CD4-positive, alpha-beta T cell treated with Interleukin-6 for 4 hours (primary cell): Measurements from ENCODE around the gene GNAI2.
"Not testable (repeated sequence)": the region's sequence is repeated elsewhere in the genome, so short reads cannot be mapped to it uniquely, and the experiment has no call there.

Experiments used
- DNase-seq: peaks from one replicate; pipeline ENCODE4 v3.0.0-alpha.2; 2020; ENCODE audit warnings: mixed read lengths

GNAI2 gene

DNA sequence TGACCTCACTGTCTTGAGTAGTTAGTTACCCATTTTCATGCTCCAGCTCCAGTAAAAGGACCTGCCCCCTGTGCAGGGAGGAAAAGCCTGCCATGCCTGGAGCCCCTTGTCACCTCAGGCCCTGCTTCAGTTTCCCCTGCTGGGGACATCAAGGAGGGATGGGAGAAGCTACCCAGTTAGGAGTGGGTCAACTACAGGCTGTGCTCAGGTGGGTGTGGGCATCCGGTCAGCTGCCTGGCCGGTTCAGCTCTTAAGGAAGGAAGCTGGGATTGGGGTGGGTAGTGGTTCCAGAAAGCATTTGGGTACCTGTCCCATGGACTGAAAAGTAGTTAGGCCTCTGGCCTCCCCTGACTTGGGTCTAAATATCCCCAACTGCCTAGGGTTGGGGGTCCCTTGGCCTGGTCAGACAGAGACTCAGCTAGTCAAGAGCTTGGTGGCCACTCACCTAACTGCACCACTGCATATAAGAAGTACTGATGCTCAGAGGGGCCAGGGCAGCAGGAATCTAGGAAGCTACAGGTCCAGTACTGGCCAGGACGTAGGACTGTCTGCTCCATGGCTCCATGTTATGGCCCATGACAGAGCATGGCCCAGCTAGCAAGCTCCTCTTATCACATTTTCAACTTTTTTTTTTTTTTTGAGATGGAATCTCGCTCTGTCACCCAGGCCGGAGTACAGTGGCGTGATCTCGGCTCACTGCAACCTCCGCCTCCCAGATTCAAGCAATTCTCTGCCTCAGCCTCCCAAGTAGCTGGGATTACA is 43.4 kb downstream of the GNAI2 start:
- DNase-seq = no peak

DNA sequence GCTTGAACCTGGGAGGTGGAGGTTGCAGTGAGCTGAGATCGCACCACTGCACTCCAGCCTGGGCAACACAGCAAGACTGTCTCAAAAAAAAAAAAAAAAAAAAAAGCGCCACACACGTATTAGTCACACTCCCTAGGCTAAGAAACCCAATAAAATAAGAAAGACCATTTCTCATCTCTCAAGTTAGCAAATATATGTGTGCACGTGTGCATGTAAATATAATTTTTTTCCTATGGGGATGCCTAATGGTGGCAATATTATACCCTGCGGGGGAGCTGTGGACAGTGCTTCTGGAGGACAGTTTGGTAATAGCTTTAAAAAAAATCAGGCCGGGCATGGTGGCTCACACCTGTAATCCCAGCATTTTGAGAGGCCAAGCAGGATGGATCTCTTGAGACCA is 48.1 kb downstream of the GNAI2 start:
- DNase-seq = not testable (repeated sequence)

DNA sequence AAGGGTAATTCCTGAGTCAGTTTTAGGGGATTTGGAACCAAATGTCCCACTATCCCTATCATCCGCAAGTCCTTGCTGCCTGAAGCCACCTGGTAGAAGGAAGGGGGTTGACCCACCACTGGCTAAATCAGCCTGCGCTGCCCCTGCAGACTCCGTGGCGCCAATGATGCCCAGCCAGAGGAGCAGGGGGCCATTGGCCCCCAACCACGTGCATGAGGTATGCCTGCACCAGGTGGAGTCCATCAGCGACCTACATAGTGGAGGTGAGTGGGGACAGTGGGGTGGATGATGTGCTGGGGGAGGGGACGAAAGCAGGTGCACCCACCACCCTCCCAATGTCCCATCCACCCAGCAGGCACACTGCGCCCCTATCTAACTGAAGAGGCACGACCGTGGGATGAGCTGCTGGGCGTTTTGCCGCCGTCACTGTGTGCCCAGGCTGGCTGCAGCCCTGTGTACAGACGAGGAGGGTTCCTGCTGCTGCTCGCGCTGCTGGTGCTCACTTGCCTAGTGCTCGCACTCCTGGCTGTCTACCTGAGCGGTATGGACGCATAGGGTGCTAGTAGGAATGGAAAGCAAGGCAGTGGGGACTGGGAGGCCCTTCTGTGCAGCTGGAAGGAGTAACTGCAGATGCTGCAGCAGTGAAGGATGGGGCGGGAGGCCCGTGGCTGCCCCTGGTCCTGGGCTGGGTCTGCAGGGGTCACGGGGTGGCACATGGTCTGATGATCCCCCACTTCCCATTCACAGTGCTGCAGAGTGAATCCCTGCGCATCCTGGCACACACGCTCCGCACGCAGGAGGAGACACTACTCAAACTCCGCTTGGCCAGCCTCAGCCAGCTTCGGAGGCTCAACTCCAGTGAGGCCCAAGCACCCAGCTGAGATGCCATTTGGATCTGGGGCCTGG is 50.6 kb downstream of the GNAI2 start:
- DNase-seq = no peak

DNA sequence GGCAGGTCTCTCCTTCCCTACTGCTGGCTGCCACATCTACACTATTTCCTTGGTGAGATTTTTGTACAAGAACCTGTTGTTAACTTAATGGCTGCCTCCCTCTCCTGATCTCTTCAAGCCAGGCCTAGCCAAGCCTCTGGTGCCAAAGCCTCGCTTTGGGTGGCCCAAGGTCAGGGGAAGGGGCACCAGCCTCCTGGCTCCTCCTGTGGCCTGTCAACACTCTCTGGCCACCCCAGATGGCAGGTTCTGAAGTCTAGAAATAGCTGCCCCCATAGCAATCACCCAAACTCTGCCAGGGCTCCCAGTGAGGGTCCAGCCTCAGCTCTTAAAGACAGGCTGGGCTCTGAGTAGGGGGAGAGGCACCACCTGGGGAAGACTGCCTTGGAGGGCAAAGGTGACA is 51.3 kb downstream of the GNAI2 start:
- no peak for DNase-seq

- no peak for DNase-seq
Observed at GRCh38 chr3:50288387-50289007, 52.5 kb downstream of the GNAI2 start.

DNA sequence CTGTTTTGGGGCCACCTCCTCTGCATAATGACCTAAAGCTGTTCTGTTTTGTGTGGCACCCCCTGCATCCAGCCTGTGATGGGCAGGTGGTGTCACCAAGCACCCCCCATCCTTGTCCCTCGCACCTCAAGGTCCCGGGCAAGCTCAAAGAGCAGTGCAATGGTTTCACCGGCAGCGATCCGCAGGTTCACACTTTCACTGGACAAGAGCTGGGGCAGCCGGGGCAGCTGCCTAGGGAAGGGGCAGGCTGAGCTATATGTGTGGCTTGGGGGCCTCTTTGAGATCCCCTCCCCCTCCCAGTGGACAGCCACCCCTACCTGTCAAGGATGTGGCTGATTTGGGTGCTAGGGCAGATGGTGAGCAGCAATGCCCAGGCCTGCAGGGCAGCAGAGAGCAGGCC is 53.1 kb downstream of the GNAI2 start:
- DNase-seq = no peak

DNA sequence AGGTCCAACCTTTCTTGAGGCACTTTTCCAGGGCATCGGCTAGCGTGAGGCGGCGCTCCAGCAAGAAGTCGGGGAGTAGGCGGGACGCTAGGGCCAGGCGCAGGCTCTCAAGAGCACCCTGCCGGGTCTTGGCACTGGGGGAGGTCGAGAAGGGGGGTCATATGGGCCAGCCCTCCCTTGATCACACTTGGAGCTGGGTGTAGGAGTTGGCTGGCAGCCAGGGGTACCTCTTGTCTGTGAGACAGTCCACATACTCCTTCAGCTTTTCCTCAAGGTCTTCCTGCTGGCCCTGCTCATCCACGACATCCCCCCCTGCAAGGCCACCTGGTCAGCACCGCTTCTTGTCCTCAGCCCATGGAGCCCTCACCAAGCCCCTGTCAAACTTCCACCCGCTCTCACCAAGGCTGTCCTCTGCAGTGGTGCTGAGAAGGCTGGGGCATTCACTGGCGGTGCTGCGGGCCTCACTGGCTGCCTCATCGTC is 54.2 kb downstream of the GNAI2 start:
- no peak for DNase-seq

DNA sequence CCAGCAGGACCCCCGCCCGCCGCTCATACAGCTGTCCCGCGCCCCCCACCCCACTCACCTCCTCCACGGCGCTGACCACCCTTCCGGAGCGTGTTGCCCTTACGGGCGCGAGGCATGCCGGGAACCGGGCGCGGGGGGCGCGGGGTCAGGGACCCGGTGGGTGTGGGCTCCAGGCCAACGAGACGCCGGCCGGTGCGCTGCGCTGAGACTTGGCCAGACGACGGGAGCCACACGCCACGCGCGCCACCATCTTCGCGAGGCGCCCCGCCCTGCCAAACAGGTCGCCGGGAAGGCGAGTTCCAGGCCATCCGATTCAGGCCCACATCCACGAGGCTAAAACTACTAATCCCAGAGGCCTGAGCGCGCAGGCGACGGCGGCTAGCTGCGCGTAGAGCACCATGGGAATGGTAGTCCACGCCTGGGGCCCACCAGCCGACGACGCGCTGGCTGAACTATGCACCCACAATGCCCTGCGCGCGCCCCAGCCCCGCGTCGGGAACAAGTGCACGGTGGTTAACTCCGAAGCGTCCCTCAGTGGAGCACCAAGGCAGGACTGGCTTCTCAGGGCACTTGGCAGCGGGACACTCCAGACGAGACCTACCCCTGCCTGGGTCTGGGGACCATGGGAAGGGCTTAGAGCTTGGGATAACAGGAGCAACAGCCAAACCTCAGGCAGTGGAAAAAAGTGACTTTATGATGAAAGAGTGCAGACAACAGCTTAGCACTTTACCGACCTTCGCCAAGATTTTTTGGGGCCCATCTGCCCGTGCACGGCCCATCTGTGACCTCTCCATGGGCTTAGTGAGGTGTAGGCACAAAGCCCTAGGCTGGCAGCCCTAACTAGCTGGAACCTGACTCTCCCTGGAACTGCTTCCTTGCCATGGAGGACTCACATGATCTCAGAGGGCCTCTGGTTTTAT is 56.4 kb downstream of the GNAI2 start, which contains the start of gene IFRD2:
Gene IFRD2, minus strand, starts transcription at position 271 of the 920 bp plus-strand sequence. Its CDS starts 155 bp downstream, at position 116.
- DNase-seq = peak; percentile 97

- no peak for DNase-seq
Observed at GRCh38 chr3:50293079-50293801, 57.2 kb downstream of the GNAI2 start.

- no peak for DNase-seq
Observed at GRCh38 chr3:50294089-50294488, 58.1 kb downstream of the GNAI2 start.

DNA sequence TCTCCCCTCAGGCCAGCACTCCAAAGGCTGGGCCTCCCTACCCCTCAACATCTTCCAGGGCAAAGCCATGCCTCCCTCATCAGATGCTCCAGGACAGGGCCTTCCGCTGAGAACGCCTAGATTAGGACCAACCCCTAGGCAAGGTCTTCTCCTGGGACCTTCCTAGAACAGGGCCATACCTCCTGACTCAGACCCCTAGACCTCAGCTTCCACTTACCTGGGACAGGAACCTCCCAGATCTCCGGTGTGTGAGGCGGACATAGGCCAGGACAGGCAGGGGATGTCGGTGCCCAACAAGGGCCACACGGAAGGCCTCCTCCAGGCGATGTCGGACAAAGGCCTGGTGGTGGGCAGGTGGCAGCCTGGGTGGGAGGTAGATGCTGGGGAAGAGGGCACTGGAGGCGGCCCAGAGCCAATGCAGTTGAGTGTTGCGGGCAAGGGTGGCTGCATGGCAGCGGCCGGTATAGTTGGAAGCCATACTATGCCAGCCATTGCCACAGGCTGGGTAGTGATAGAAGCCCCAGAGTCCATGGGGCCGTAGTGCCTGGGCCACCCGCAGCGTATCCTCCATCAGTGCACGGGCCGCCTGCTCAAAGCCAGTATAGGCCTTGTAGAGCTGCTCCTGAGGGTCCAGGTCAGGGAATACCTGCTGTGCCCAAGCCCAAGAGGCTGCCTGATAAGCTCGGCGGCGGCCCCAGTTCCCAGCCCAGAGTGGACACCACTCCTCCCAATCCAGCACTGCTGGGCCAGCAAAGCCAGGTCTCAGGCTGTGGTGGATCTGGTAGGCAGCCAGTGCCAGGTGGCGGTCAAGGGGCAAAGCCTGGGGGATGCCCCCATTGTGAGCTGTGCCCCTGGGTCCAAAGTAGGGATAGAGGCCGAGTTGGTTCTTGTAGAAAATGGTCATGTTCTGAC is 58.7 kb downstream of the GNAI2 start:
- no peak for DNase-seq

- no peak for DNase-seq
Observed at GRCh38 chr3:50295553-50296431, 59.8 kb downstream of the GNAI2 start.

- DNase-seq = no peak
Observed at GRCh38 chr3:50296721-50297383, 60.8 kb downstream of the GNAI2 start.

- no peak for DNase-seq
Observed at GRCh38 chr3:50297384-50297775, 61.4 kb downstream of the GNAI2 start.

- DNase-seq = no peak
Observed at GRCh38 chr3:50297896-50298725, 62.1 kb downstream of the GNAI2 start.

DNA sequence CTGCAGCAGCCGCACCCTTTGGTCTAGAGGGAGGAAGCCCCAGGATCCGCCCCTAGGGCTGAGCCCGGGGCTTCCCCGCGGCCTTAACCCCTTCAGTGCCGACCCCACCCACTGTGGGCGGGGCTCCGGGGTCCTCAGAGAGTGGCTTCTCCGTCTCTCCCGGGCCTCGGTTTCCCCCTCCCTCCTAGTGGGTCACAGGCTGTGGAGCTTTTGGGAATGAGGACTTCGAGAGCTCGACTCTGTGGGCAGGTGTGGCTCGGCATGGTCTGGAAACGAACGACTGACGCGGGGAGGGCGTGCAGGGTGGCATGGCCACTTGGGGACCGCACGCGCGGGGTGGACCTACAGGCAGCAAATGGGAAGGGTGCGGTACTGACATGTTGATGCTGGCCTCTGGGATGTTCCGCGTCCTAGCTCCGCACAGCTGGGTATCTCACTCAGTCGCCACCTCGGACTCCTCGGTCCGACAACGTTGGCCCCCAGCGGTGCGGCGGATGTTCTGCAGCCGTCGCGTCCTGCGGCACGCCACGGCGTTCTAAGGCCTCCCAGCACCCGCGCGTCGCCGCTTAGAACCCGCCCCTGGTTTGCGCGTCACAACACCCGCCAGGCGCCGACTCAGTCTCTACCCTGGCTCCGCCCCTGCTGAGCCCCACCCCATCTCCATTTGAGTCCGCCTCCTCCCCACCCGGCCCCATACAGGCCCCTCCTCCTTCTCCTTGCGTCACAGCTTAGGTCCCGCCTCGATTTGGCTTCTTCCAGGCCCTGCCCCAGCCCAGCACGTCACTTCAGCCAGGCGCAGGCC is 63.0 kb downstream of the GNAI2 start, which contains the start of the genes HYAL3 and NAA80:
Gene HYAL3, minus strand, starts transcription at position 570 of the 802 bp plus-strand sequence. CDS start 3,803 bp downstream, outside the sequence.
Gene NAA80, minus strand, starts transcription at position 570 of the 802 bp plus-strand sequence. CDS start 1,942 bp downstream, outside the sequence.
- peak; percentile 100 for DNase-seq

DNA sequence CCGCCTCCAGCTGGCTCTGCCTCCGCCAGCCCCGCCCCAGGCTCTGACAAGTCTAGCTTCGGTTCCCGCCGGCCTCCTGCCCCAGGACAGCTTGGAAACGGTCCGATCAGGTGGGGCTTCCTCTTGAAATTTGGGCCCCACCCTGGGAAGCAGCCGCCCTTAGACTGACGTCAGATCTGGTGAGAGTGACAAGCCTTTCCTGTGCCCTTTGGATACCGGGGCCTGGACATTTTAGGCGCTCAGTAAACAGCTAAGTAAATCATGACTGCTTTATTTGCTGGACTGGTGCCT is 63.6 kb downstream of the GNAI2 start:
- no peak for DNase-seq
